ENCODE results near the gene TBCEL.

- no peak for TF ChIP-seq MYC (IDR thresholded peaks at IDR 0.05; ENCODE audit: low read depth, low read length)
- TF ChIP-seq POLR2AphosphoS5 (IDR thresholded peaks at IDR 0.05; ENCODE audit: insufficient read depth, low read depth, low read length), result no peak
- TF ChIP-seq EZH2 (IDR thresholded peaks at IDR 0.05; ENCODE audit: borderline replicate concordance, low read depth, low read length, severe bottlenecking), result no peak
- TF ChIP-seq CTCF (IDR thresholded peaks at IDR 0.05; ENCODE audit: extremely low read depth in 1 of 2, insufficient read depth in 1 of 2, low read depth in 1 of 2, low read length in 2 of 2), result no peak
- no peak for TF ChIP-seq POLR2A (IDR thresholded peaks at IDR 0.05; ENCODE audit: low read depth, low read length)
Measured at GRCh38 chr11:121058941-121059340, 35.0 kb downstream of the TBCEL start.

All from endothelial cell of umbilical vein (primary cell).